Esophagus muscularis mucosa (tissue), 4 donors: ENCODE results near the gene TMEM117. TPM values are rescaled to one million over a fixed set of nuclear protein-coding genes. Genes with fewer than 3 reads are reported as not detected.
A peak's percentile ranks its signal among the peaks of the same experiment; 100 is the strongest.

Experiments
- DNase-seq: peaks from one replicate; pipeline ENCODE4 v3.0.0-alpha.2; 2017; ENCODE audit errors: extremely low spot score
- H3K27ac ChIP-seq, 4 donors: fragments of 200-600 bp; sonication (generic); replicated peaks in 1 of 4; 1 replicate in 3 of 4; 2 replicates in 1 of 4; pipeline ENCODE4 v1.5.1; 2016 to 2019; ENCODE audit warnings: mild to moderate bottlenecking in 1 of 4
- H3K27me3 ChIP-seq, 4 donors: fragments of 200-600 bp; sonication (generic); one replicate each; pipeline versions ENCODE4 v1.5.1 to v1.6.0; 2016 to 2019
- H3K36me3 ChIP-seq, 4 donors: fragments of 200-600 bp; sonication (generic); one replicate each; pipeline ENCODE4 v1.5.1; 2016 to 2019
- H3K4me1 ChIP-seq, 4 donors: fragments of 200-600 bp; sonication (generic); one replicate each; pipeline ENCODE4 v1.5.1; 2016 to 2019
- H3K4me3 ChIP-seq, 4 donors: fragments of 200-600 bp; sonication (generic); 1 replicate in 2 of 4; 2 replicates in 2 of 4; pipeline ENCODE4 v1.5.1; 2016 to 2019; ENCODE audit warnings: mild to moderate bottlenecking in 4 of 4, moderate library complexity in 1 of 4
- H3K9me3 ChIP-seq, 4 donors: fragments of 200-600 bp; sonication (generic); 1 replicate in 3 of 4; 2 replicates in 1 of 4; pipeline ENCODE4 v1.5.1; 2016 to 2019
- CTCF ChIP-seq, 3 experiments: fragments of 200-600 bp in 2 of 3; fragments of 450-650 bp in 1 of 3; sonication (generic) in 2 of 3; IDR thresholded peaks; one replicate each; pipeline ENCODE4 v1.5.1; 2017 to 2019; ENCODE audit warnings: antibody characterized with exemption in 3 of 3, mild to moderate bottlenecking in 2 of 3, moderate library complexity in 1 of 3
- EP300 ChIP-seq: sonication (generic); formaldehyde crosslinking; IDR thresholded peaks from one replicate; pipeline ENCODE4 v1.6.1; 2017; ENCODE audit warnings: antibody characterized with exemption
- POLR2A ChIP-seq: fragments of 450-650 bp; IDR thresholded peaks from one replicate; pipeline ENCODE4 v1.6.1; 2017; ENCODE audit warnings: antibody characterized with exemption, moderate library complexity, mild to moderate bottlenecking, low read depth
- POLR2AphosphoS5 ChIP-seq, 2 donors: sonication (generic); formaldehyde crosslinking; IDR thresholded peaks; one replicate each; pipeline ENCODE4 v1.6.1; 2017; ENCODE audit warnings: antibody characterized with exemption in 2 of 2
- WGBS: methylation state at CpG from one replicate; pipeline ENCODE4 v1.1.5; 2018; 5-methylcytosine and 5-hydroxymethylcytosine counted together
- intact Hi-C: fragments of 100-400 bp; cut with DNase I; formaldehyde crosslinking; loops from one replicate; pipeline ENCODE4 v1.15.1; 2023
- total RNA-seq, 4 donors: library from RNA; depleted of rRNA; stranded (reverse); fragments of >200 nt; gene quantifications; one replicate each; pipeline versions ENCODE4 v1.1.0 to v1.2.1, GENCODE V29; 2016

The TMEM117 gene
- total RNA-seq, 4 donors from 2014 or later: 11.2 to 18.7 (median 12.8) TPM

GRCh38 chr12:43882578-43883178 lies 46.8 kb downstream of the TMEM117 start:
- H3K27me3 ChIP-seq: no peaks in the 10 kb centered on the region
- H3K9me3 ChIP-seq: no peaks in the 10 kb centered on the region
- no peaks in the 10 kb centered on the region for H3K36me3 ChIP-seq
- TF ChIP-seq POLR2A (no peak), CTCF (IDR thresholded peaks at IDR 0.05) (peak; percentile 60 to 76 (median 66))
- 19% methylated on average over 2 of the region's 2 CpGs for WGBS
- DNase-seq: no peak
- no peak overlapping the region for H3K27ac ChIP-seq
- no peaks in the 10 kb centered on the region for H3K4me1 ChIP-seq
- H3K4me3 ChIP-seq: no peak overlapping the region
- intact Hi-C loops: loop anchor here (10.0 kb wide), 1 partner anchor 78 kb away; the partner anchor contains the start of gene TWF1

- Histone ChIP-seq H3K4me1 (no peaks in the 10 kb centered on the region), H3K36me3 (no peaks in the 10 kb centered on the region), H3K27me3 (no peaks in the 10 kb centered on the region), H3K4me3 (no peak overlapping the region), H3K9me3 (no peaks in the 10 kb centered on the region), H3K27ac (no peak overlapping the region)
- no peak for TF ChIP-seq POLR2AphosphoS5 (IDR thresholded peaks at IDR 0.05)
- no peak for TF ChIP-seq EP300
- TF ChIP-seq CTCF (IDR thresholded peaks at IDR 0.05): no peak
- TF ChIP-seq POLR2A: no peak
- WGBS: 57% methylated on average over 2 of the region's 2 CpGs
- intact Hi-C loops: loop anchor here (10.0 kb wide), 1 partner anchor 79 kb away; the partner anchor contains the start of gene TWF1
- no peak for DNase-seq
Observed at GRCh38 chr12:43883311-43883710, 47.4 kb downstream of the TMEM117 start.

- H3K27me3 ChIP-seq: no peaks in the 10 kb centered on the region
- H3K4me3 ChIP-seq: no peak overlapping the region
- 92% methylated on average over 2 of the region's 2 CpGs for WGBS
- H3K9me3 ChIP-seq: no peaks in the 10 kb centered on the region
- no peaks in the 10 kb centered on the region for H3K4me1 ChIP-seq
- no peaks in the 10 kb centered on the region for H3K36me3 ChIP-seq
- no peak overlapping the region for H3K27ac ChIP-seq
- TF ChIP-seq EP300 (no peak), POLR2A (no peak), POLR2AphosphoS5 (IDR thresholded peaks at IDR 0.05) (no peak), CTCF (IDR thresholded peaks at IDR 0.05) (no peak)
- intact Hi-C loops: loop anchor here (10.0 kb wide), 1 partner anchor 79 kb away; the partner anchor contains the start of gene TWF1
- DNase-seq: no peak
Observed at GRCh38 chr12:43883748-43884147, 47.9 kb downstream of the TMEM117 start.

- intact Hi-C loops: loop anchor here (10.0 kb wide), 1 partner anchor 80 kb away; the partner anchor contains the start of gene TWF1
- Histone ChIP-seq H3K4me1 (no peaks in the 10 kb centered on the region), H3K9me3 (no peaks in the 10 kb centered on the region), H3K36me3 (no peaks in the 10 kb centered on the region), H3K27me3 (no peaks in the 10 kb centered on the region), H3K27ac (no peak overlapping the region), H3K4me3 (no peak overlapping the region)
- DNase-seq: no peak
- TF ChIP-seq EP300 (no peak), CTCF (IDR thresholded peaks at IDR 0.05) (no peak)
- WGBS: 76% methylated on average over 8 of the region's 8 CpGs
Observed at GRCh38 chr12:43884683-43885410, 49.0 kb downstream of the TMEM117 start.
